ENCODE results near the gene ZNF681.
"Not testable (repeated sequence)": the region's sequence is repeated elsewhere in the genome, so short reads cannot be mapped to it uniquely, and the experiment has no call there.

The ZNF681 gene

DNA sequence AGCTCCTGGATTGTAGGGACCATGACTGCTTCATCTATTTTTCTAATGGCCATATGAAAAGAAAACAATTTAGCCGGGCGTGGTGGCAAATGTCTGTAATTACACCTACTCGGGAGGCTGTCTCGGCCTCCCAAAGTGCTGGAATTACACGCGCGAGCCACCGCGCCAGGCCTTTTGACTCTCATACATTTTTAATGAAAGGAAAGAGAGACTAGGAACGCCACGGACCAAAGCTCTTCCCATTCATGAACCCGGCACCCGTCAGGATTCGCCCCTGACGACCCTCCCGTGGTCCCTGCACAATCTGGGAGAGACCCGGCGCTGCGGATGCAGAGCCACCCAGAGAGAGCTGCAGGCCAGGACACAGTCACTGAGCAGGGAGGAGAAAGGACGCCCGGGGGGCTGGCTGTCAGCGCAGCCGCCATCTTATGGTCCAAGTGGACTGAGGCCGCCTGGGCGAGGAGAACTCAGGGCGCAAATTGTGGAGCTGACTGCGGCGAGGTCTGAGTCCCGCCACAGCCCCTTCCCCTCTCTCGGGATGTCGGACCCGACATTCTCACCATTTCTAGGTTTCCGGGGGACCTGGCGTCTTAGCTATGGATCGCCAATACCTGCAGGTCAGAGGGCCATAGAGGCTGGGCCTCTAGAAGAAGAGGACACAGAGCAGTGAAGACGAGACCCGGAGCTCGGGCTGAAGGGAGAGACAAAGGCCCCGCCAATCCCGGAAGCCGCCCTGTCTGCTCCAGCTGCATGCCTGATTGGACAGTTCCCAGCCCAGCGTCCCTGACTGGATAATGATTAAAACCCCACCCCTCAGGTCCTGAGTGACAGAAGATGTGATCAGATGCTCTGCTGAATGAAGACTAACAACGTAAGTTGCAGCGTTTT, at the start of gene ZNF681:
ZNF681 (minus strand) TSS at position 705 of the 888 bp plus-strand sequence; CDS start at position 563, 142 bp downstream.
- in situ Hi-C loops (cut with MboI; ENCODE audit: low sequenced_read_pairs): no loop called here

DNA sequence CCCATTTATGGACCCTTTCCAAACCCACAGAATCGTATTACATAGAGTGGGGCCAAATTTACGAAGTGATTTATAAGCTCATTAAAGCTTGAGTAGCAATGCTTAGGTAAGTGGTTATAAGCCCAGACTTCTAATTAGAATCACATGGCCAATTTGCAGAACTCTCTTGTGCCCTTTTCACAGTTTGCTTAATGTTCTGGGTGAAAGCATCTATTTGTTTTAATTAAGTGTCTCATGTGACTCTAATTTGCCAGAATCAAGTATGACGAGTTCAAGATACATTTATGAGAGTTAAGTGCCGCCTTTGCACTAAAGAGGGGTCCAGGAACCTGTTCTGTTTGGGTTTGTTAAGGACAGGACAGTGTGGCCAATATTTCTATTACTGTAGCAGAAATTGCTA, 46.0 kb upstream of the ZNF681 start:
- in situ Hi-C loops (cut with MboI; ENCODE audit: low sequenced_read_pairs): no loop called here

DNA sequence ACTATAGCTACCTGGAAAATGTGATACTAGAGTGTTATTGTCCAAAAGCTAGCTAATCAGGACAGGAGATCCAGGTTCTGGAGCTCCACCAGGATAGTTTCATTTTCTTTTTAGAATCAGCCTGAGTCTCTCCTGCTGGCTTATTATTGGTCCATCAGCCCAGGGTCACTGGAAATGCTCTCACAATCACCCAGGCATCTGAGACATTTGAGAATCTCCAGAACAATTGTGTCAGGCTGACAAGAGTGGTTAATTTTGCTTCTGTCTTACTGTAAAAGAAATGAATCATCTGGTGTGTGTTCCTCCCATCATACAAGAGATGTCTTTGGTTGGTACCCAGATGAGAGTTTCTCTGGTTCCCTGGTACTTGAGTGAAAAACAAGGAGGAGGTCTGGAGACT, 43.6 kb upstream of the ZNF681 start:
- in situ Hi-C loops (cut with MboI; ENCODE audit: low sequenced_read_pairs): no loop called here

DNA sequence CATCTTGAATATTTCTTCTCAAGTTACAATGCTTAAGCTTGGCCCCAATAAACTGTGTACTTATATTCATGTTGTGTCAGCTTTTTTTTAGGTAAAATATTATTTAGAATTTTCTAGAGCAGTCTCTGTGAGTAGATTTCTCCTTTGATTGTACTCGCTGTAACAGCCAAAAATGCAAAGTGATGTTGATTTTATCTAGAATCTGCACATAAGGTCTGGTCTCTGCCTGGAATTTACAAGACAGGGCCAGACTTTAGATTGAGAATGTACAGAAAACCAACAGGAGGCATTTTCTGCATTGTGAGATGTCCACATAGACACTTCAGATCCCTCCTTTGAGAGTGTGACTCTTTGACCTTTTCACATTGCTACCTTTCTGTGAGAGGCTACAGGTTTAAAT, 43.1 kb upstream of the ZNF681 start:
- in situ Hi-C loops (cut with MboI; ENCODE audit: low sequenced_read_pairs): no loop called here

DNA sequence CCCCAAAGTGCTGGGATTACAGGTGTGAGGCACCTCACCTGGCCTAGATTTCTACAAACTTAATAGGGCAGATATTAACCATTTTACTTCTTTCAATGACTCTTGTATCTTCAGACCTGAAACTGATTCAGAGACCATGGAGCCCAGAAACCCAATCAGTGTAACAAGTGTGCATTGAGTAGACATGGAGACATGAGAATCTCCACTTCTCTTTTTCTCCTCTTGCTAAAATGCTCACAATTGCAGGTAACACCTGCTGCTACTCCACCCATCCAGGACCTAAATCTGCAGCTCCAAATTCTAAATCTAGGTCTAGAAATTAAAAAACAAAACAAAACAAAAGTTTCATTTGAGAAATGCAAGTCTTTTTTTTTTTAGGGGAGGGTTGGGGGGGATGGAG, 42.2 kb upstream of the ZNF681 start:
- in situ Hi-C loops (cut with MboI; ENCODE audit: low sequenced_read_pairs): no loop called here

DNA sequence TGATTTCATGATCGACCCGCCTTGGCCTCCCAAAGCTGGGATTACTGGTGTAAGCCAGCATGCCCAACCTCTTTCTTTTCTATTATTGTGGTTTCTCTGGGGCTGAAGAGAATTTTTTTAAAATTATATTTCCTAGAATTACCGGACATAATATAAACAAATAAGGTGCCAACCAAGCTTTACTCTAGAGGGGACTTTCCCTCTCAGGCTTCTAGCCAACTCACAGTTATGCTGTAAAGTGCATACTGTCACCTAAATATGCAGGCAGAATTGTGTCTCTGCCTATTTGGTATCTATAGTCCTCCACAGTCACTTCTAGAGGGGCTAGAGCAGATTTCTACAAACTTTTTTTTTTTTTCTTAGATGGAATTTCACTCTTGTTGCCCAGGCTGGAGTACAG, 41.6 kb upstream of the ZNF681 start:
- in situ Hi-C loops (cut with MboI; ENCODE audit: low sequenced_read_pairs): no loop called here

DNA sequence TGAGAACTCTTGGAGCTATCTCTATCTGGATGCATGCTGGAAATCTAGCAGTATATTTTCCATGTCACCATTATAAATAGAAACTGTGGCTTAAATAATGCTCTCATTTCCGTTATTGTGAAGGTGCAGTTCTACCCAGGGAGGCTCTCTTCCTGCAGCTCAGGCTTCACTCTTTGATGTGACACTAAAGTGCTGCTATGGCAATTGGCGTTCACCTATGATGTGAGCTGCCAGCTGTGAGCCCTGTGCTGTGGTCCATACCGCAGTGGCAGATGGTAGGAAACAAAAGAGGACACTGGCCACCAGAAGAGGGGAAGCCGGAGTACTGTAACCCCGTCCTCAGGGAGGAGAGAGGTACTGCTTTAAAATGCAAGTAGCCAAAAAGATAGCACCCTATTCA, 40.6 kb upstream of the ZNF681 start:
- in situ Hi-C loops (cut with MboI; ENCODE audit: low sequenced_read_pairs): no loop called here

DNA sequence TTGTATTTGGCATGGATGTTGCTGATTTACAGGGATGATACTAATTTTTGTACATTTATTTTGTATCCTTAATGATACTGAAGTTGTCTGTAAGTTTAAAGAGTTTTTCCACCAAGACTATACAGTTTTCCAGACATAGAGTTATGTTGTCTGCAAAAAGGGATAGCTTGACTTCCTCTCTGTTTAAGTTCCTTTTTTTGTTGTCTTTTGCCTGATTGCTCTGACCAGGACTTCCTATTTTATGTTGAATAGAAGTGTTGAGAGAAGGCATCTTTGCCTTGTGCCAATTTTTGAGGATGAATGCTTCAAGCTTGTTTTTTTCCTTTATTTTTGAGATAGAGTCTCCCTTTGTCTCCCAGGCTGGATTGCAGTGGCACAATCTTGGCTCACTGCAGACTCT, 36.8 kb upstream of the ZNF681 start:
- in situ Hi-C loops (cut with MboI; ENCODE audit: low sequenced_read_pairs): no loop called here

DNA sequence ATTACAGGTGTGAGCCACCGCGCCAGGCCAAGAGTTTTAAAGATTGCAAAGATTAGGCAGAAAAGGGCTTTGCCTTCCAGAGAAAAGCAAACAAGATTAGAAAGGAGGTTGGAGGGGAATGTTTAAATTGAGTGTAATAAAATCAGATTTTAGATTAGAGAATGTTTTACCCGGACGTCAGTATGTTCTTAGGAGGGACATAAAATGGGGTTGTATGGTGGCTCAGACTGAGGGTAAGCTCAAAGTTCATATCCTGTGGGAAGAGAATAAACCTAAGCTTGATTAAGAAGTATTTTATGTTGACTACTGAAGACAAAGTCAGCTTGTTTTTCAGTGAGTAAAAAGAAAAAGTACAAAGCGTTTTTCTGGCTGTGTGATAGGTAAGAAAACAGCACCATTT, 34.1 kb upstream of the ZNF681 start:
- in situ Hi-C loops (cut with MboI; ENCODE audit: low sequenced_read_pairs): no loop called here

DNA sequence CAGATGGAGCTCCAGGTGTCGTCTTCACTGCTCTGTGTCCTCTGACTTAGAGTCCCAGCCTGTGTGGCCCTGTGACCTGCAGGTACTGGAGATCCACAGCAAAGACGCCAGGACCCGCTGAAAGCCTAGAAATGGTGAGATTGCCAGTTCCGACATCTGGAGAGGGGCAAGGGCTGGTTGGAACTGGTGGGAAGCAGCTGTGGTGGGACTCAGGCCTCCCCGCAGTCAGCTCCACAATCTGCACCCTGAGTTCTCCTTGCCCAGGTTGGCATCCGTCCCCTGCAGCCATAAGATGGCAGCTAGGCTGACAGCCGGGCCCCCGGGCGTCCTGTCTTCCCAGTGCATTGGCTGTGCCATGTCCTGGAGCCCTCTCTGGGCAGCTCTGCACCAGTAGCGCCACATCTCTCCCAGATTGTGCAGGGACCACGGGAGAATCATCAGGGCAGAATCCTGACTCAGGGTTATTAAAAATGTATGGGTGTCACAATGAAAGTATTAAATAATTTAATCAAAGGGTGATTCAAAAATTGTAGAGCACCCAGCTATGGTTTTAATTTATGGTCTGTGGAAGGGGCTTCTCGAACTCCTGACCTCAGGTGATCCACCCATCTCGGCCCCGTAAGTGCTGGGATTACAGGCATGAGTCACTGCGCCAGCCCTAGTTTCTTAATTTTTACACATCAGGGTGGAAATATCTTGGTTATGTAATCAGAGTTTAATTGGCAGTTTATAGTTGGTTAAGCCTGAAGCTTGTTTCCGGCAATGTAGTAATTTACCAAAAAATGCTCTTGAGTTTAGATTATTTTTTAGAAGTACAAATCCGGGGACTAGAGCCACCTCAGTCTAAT, 32.2 kb upstream of the ZNF681 start:
- in situ Hi-C loops (cut with MboI; ENCODE audit: low sequenced_read_pairs): no loop called here

DNA sequence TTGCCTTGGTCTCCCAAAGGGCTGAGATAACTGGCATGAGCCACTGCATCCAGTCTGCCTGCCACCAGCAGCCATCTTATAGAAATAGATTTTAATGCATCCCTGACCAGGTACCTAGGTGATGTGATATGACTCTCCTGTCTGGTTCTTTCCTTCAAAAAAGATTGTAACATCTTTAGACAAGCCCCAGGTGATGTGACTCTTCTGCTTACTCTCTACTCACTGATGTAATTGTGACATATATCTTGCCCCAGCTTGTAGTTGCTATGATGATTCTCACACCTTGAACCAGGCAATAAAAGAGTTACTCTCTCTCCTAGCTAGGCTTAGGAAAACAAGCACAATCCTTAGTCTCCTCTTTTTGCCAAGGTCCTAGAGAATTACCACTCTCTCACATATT, 30.6 kb upstream of the ZNF681 start:
- in situ Hi-C loops (cut with MboI; ENCODE audit: low sequenced_read_pairs): no loop called here

DNA sequence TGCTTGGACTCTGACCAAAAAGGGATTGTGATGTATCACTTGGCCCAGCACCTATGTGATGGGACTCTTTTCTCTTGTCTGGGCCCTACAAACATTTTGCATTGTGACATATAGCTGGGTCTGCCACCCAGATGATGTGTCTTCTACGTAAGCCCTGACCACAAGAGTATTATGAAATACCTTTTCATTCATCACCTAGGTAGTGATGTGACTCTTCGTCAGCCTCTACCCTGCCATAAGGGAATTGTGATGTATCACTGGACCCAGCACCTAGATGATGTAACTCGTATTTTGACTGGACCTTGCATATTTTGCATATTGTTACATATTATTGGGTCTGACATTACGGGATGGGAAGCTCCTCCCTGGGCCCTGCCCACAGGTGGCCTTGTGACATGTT, 29.7 kb upstream of the ZNF681 start:
- in situ Hi-C loops (cut with MboI; ENCODE audit: low sequenced_read_pairs): no loop called here

DNA sequence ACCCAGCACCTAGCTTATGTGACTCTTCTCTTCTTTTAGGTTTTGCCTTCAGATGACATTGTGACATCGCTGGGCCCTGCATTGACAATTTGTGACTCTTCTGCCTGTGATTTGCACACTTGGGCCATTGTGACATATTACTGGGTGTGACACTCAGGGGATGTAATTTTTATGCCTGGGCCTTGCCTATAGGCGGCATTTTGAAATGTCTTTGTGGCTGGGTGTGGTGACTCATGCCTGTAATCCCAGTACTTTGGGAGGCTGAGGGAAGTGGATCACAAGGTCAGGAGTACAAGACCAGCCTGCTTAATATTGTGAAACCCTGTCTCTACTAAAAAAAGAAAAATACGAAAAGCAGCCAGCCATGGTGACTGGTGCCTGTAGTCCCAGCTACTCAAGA, 28.4 kb upstream of the ZNF681 start:
- in situ Hi-C loops (cut with MboI; ENCODE audit: low sequenced_read_pairs): no loop called here

DNA sequence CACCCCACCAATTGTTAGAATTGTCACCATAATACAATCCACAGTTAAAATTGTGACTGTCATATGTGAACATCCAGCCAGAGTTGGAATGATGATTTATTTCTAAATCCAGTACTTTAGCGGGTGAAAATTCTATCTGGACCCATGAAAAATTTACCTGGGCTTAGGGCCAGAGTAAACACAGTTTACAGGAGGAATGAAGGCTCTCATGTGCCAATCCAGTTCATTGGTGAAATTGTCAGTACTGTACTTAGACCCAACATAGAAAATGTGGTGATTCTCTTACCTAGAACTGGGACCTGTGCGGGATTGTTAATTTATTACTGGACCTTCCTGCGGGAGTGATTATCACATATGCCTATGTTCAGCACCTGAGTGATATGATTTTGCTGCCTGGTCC, 27.3 kb upstream of the ZNF681 start:
- in situ Hi-C loops (cut with MboI; ENCODE audit: low sequenced_read_pairs): no loop called here

DNA sequence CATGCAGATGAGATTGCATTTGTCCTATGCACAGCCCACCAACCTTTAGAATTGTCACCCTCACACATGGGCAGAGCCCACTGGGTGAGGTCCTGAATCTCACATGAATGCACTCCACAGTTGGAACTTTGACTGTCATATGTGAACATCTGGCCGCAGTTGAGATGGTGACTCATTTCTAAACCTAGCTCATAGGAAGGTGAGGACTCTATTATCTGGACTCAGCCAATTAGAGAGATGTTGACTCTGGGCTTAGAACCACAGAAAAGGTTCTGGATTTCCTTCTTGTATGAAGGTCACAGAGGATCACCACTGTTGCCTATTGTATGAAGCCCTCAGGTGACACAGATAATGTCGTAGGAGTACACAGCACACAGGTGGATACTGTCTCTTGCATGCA, 25.6 kb upstream of the ZNF681 start:
- in situ Hi-C loops (cut with MboI; ENCODE audit: low sequenced_read_pairs): no loop called here

DNA sequence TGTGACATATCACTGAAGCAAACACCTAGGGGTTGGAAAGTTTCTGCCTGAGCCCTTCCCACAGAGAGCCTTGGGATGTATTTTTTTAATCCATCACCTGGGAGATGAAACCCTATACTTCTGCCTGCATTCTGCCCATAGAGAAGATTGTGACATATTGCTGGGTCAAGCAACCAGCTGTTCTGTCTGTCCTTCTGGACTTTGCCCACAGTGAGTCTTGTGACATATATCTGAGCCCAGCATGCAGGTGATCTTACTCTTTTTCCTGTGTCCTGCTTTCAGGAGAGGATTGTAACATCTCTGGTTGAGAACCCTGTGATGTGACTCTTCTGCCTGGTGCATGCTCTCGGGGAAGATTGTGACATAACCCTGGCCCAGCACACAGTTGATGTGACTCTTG, 24.9 kb upstream of the ZNF681 start:
- in situ Hi-C loops (cut with MboI; ENCODE audit: low sequenced_read_pairs): no loop called here

DNA sequence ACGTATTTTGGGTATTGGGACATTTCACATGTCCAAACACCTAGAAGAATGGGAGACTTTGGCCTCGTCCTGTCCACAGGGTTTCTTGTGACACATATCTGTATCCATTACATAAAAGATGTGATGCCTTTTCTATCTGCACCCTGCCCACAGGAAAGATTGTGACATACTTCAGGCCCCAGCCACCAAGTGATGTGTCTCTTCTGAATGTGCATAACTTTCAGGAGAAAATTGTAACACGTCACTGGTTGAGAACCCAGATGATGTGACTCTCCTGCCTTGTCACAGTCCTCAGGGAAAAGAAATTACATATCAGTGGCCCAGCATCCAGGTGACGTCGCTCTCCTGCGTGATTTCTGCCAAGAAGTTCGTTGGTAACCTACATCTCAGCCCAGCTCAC, 21.0 kb upstream of the ZNF681 start:
- in situ Hi-C loops (cut with MboI; ENCODE audit: low sequenced_read_pairs): no loop called here

DNA sequence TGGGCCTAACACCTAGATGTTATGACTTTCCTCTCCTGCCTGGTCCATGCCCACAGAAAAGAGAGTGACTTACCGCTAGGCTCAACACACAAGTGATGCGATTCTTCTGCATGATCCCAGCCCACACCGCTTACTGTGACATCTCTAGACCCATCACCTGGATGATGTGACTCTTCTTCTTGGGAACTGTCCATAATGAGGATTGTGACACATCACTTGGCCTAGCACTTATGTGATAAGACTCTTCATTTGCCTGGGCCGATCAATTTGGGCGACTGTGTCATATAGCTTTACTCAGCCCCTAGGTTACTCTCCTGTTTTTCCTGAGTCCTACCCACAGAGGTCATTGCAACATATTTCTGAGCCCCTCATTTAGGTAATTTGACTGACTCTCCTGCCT, 19.9 kb upstream of the ZNF681 start:
- in situ Hi-C loops (cut with MboI; ENCODE audit: low sequenced_read_pairs): no loop called here

DNA sequence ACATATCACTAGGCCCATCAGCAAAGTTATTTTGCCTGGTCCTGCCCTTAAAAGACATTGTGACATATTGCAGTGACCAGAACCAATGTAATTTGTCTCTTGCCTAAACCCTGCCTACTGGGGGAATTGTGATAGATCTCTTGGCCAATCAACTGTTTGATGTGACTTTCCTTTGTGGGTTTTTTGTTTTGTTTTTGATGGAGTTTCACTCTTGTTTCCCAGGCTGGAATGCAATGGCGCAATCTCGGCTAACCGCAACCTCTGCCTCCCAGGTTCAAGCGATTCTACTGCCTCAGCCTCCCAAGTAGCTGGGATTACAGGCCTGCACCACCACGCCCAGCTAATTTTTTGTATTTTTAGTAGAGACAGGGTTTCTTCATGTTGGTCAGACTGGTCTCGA, 19.3 kb upstream of the ZNF681 start:
- in situ Hi-C loops (cut with MboI; ENCODE audit: low sequenced_read_pairs): not testable (repeated sequence)

DNA sequence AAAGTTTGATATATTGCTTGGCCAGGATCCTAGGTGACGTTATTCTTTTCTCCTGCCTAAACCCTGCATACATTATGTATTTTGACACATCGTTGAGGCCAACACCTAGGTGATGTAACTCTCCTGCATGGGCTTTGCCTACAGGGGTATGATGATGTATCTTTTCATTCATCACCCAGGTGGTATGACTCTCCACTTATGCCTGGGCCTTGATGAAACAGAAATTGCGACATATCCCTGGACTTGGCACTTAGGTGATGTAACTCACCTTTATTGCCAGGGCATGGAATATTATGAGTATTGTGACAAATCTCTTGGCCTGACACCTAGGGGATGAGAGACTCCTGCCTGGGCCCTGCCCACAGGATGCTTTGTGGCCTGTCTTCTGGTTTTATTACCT, 18.5 kb upstream of the ZNF681 start:
- in situ Hi-C loops (cut with MboI; ENCODE audit: low sequenced_read_pairs): no loop called here

DNA sequence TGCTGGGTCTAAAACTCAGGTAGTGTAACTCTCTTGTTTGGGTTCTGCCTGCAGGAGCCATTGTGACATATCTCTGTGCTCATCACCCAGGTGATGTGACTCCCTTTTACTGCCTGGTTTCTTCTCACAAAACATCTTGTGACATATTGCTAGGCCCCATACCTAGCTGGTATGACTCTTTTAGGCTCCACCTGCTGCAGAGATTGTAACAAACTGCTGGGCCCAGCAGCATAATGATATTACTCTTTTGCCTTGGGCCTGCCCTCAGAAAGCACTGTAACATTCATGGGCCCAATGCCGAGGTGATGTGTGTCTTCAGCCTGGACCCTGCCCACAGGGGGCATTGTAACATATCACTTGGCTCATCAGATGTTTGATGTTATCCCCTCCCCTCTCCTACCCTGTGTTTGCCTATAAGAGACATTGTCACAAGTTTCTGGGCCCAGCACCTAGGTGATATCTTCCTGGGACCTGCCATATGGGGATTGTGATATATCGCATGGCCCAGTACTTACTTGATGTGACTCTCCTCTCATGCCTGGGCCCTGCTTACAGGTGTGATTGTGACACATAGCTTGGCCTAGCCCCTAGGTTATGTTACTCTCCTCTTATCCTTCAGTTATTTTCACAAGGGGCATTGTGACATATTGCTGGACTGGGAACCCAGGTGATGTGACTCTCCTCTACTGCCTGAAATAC, 18.0 kb upstream of the ZNF681 start:
- in situ Hi-C loops (cut with MboI; ENCODE audit: low sequenced_read_pairs): no loop called here
